ENCODE data around the gene UBE4A. TPM values are rescaled to one million over a fixed set of nuclear protein-coding genes. Genes with fewer than 3 reads are reported as not detected.

UBE4A gene, protein sequence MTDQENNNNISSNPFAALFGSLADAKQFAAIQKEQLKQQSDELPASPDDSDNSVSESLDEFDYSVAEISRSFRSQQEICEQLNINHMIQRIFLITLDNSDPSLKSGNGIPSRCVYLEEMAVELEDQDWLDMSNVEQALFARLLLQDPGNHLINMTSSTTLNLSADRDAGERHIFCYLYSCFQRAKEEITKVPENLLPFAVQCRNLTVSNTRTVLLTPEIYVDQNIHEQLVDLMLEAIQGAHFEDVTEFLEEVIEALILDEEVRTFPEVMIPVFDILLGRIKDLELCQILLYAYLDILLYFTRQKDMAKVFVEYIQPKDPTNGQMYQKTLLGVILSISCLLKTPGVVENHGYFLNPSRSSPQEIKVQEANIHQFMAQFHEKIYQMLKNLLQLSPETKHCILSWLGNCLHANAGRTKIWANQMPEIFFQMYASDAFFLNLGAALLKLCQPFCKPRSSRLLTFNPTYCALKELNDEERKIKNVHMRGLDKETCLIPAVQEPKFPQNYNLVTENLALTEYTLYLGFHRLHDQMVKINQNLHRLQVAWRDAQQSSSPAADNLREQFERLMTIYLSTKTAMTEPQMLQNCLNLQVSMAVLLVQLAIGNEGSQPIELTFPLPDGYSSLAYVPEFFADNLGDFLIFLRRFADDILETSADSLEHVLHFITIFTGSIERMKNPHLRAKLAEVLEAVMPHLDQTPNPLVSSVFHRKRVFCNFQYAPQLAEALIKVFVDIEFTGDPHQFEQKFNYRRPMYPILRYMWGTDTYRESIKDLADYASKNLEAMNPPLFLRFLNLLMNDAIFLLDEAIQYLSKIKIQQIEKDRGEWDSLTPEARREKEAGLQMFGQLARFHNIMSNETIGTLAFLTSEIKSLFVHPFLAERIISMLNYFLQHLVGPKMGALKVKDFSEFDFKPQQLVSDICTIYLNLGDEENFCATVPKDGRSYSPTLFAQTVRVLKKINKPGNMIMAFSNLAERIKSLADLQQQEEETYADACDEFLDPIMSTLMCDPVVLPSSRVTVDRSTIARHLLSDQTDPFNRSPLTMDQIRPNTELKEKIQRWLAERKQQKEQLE
- 27.3 and 39.3 TPM in 2 replicates for total RNA-seq

DNA sequence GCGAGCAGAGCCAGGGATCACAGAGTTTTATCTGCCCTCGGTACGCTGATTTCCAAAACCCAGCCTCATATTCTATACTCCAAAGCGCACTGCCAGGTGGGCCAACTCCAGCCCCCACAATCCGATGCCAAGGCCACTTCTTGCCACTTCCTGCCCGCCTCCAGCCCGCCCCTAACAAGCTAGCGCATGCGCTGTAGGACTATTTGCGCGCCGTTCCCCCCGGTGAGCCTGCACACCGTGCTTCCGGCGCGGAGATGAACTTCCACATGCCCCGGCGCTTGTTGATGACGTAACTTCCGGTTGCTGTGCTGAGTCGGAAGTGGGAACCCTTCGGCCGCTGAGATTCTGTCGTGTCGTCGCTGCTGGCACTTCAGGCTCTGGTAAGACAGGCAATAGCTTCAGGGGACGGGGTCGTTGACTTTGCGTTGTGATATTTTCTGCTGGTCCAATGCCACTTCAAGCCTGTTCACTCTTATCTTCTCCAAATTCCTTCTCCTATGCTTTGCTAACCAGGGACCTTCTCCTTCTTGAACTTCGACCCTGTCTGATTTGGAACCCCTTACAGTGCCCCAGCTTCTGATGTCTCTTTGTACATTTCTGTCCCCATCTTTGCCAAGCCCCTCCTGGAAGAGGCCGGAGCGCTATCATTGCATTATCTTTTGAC is at the start of gene UBE4A:
Gene UBE4A, plus strand, starts transcription at position 306 of the 664 bp plus-strand sequence. CDS start 5,481 bp downstream, outside the sequence.
- peak; percentile 45 for DNase-seq (ENCODE audit: low read depth)
- peak within 1 kb of the TSS; percentile 98 for H3K4me3 ChIP-seq (ENCODE audit: low read depth, low read length)
- TF ChIP-seq, protein P1, sequence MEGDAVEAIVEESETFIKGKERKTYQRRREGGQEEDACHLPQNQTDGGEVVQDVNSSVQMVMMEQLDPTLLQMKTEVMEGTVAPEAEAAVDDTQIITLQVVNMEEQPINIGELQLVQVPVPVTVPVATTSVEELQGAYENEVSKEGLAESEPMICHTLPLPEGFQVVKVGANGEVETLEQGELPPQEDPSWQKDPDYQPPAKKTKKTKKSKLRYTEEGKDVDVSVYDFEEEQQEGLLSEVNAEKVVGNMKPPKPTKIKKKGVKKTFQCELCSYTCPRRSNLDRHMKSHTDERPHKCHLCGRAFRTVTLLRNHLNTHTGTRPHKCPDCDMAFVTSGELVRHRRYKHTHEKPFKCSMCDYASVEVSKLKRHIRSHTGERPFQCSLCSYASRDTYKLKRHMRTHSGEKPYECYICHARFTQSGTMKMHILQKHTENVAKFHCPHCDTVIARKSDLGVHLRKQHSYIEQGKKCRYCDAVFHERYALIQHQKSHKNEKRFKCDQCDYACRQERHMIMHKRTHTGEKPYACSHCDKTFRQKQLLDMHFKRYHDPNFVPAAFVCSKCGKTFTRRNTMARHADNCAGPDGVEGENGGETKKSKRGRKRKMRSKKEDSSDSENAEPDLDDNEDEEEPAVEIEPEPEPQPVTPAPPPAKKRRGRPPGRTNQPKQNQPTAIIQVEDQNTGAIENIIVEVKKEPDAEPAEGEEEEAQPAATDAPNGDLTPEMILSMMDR (conservative IDR thresholded peaks at IDR 0.05; ENCODE audit: low read depth, low read length), result no peak

DNA sequence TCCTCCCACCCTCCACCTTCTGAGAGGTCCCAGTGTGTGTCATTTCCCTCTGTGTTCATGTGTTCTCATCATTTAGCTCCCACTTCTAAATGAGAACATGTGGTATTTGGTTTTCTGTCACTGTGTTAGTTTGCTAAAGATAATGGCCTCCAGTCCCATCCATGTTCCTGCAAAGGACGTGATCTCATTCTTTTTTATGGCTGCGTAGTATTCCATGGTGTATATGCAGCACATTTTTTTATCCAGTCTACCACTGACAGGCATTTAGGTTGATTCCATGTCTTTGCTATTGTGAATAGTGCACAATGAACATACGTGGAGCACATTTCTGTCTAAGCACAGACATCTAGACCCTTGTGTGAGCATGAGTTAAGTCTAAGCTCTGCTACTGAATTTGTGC is 49.1 kb upstream of the UBE4A start:
- no peak overlapping the region for H3K4me3 ChIP-seq (ENCODE audit: low read depth, low read length)
- DNase-seq (ENCODE audit: low read depth), result no peak
- TF ChIP-seq, protein P1 (conservative IDR thresholded peaks at IDR 0.05; ENCODE audit: low read depth, low read length), result no peak

DNA sequence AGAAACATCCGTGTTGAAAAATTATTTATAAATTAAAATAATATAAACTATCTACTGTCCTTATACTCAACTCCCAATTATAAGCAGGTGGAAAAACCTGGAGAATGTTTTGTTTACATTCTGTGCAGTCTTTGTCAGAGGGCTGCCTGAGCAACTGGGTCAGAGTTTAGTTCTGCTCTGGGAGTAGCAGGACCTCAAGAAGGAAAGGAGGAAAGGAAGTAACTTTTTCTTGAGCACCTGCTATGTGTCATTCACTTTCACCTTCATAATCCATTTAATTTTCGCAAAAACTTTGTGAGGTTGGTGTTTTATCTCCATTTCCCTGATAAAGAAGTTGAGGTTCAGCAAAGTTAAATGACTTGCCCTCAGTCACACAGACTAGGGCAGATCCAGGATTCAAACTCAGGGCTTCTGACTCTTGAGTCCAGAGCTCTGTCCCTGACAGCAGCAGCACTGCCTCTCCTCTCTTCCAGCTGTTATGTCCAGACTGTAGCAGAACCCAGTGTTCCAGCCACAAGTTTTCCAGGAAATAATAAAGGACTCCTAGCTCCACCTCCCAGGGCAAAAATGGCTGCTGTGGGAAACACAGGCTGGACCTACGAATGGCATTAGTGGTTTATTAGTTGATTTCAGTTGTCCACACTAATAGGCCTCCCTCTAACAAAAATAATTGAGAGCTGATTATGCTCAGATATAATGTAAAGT is 48.5 kb upstream of the UBE4A start:
- no peak overlapping the region for H3K4me3 ChIP-seq (ENCODE audit: low read depth, low read length)
- DNase-seq (ENCODE audit: low read depth), result no peak
- TF ChIP-seq, protein P1 (conservative IDR thresholded peaks at IDR 0.05; ENCODE audit: low read depth, low read length), result no peak

DNA sequence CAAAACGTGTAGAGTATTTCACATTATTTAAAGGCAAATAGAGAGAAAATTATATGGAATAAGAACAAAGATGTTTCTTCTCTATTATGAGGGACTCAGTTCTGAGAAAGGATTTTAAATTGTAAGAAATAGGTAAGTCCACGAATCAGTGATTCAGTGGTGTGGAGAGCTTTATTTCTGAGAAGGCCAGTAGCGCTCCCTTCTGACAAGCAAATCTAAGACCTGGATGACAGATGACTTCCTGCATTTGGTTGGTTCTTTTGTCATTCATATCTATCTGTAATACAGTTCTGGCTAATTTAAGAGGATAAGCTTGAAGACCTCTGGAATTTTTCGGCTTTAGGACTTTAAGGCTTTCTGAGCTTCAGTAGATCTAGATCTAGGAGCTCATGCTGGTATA is 47.9 kb upstream of the UBE4A start:
- DNase-seq (ENCODE audit: low read depth), result no peak
- H3K4me3 ChIP-seq (ENCODE audit: low read depth, low read length), result no peak overlapping the region
- TF ChIP-seq, protein P1 (conservative IDR thresholded peaks at IDR 0.05; ENCODE audit: low read depth, low read length), result no peak

DNA sequence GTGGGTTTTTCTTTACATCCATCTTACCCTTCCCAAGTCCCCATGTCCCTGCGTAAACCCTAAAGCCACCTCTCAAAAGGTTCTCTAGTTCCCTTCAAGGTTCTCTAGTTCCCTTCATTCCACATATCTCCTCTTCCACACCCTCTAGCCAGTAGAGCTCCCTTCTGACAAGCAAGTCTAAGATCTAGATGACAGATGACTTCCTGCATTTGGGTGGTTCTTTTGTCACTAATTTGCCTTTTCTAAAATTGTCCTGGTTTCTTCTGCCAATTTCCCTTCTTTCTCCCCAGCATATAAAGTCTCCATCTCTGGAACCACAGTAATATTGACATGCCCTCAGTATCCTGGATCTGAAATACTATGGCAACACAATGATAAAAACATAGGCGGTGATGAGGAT is 47.1 kb upstream of the UBE4A start:
- no peak for DNase-seq (ENCODE audit: low read depth)
- H3K4me3 ChIP-seq (ENCODE audit: low read depth, low read length), result no peak overlapping the region
- TF ChIP-seq, protein P1 (conservative IDR thresholded peaks at IDR 0.05; ENCODE audit: low read depth, low read length), result no peak

DNA sequence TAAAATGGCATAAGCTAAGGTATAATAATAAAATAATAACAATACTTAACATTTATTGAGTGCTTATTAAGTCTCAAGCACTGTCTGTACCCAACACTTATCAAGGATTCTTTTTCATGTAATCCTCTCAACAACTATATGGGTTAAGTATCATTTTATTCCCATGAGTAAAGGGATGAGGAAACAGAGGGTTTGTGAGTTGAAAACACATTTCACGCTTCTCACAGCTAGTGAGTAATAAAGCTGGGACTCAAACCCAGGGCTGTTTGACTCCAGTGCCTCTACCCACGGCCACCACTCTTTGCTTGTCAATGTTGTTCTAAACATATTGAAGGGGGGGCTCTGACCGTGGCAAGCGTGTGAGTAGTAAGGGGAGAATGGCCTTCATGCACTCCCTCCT is 46.2 kb upstream of the UBE4A start:
- DNase-seq (ENCODE audit: low read depth), result no peak
- H3K4me3 ChIP-seq (ENCODE audit: low read depth, low read length), result no peak overlapping the region
- TF ChIP-seq, protein P1 (conservative IDR thresholded peaks at IDR 0.05; ENCODE audit: low read depth, low read length), result no peak
